Activated CD4-positive, alpha-beta memory T cell treated with anti-CD3 and anti-CD28 coated beads for 36 hours (primary cell): Measurements from ENCODE around the gene UPB1. TPM values are rescaled to one million over a fixed set of nuclear protein-coding genes. Genes with fewer than 3 reads are reported as not detected.
"Not testable (repeated sequence)": the region's sequence is repeated elsewhere in the genome, so short reads cannot be mapped to it uniquely, and the experiment has no call there.

Experiments used
- CTCF ChIA-PET: fragments of 350-600 bp; sonication (Branson Sonifier 250); formaldehyde crosslinking; loops from one replicate; lab custom pipeline; 2021; ENCODE audit warnings: antibody characterized with exemption, inconsistent platforms; lab: Charles Lee
- POLR2A ChIA-PET: fragments of 350-600 bp; sonication (Branson Sonifier 250); formaldehyde crosslinking; loops from one replicate; lab custom pipeline; 2021; ENCODE audit warnings: antibody characterized with exemption; lab: Charles Lee
- DNase-seq: peaks from one replicate; pipeline ENCODE4 v3.0.0-alpha.2; 2020
- H3K27ac Mint-ChIP-seq: one replicate; pipeline ENCODE4 v1.8.0; 2021; ENCODE audit warnings: mixed read lengths
- H3K27me3 Mint-ChIP-seq: one replicate; pipeline ENCODE4 v1.8.0; 2021; ENCODE audit warnings: mixed read lengths
- H3K36me3 Mint-ChIP-seq: one replicate; pipeline ENCODE4 v1.8.0; 2021; ENCODE audit warnings: mixed read lengths
- H3K4me1 Mint-ChIP-seq: one replicate; pipeline ENCODE4 v1.8.0; 2021; ENCODE audit warnings: low read depth, mixed read lengths
- H3K4me3 Mint-ChIP-seq: one replicate; pipeline ENCODE4 v1.8.0; 2021; ENCODE audit warnings: mild to moderate bottlenecking, mixed read lengths
- H3K9me3 Mint-ChIP-seq: one replicate; pipeline ENCODE4 v1.8.0; 2021; ENCODE audit warnings: mixed read lengths
- intact Hi-C: fragments of 100-400 bp; cut with micrococcal nuclease; formaldehyde crosslinking; loops from one replicate; pipeline ENCODE4 v1.15.1; 2023
- total RNA-seq, 2 experiments: library from RNA; stranded (reverse); gene quantifications; one replicate each; pipeline ENCODE4 v1.2.3, GENCODE V29; 2021

The UPB1 gene
- total RNA-seq, 2 experiments from 2014 or later = 0.19 to 0.31 TPM

- DNase-seq = no peak
- no peak overlapping the region for H3K4me3 Mint-ChIP-seq
- ChIA-PET CTCF (interaction anchor here (0.9 to 1.9 kb wide), 4 partner anchors 19 to 49 kb away, joined by 3 to 5 read pairs (median 4); no protein-coding TSS in a partner anchor), POLR2A (interaction anchor here (0.6 kb wide), 1 partner anchor 108 kb away, joined by 3 read pairs; no protein-coding TSS in a partner anchor)
- no peaks in the 10 kb centered on the region for H3K36me3 Mint-ChIP-seq
- no peak overlapping the region for H3K27ac Mint-ChIP-seq
- H3K27me3 Mint-ChIP-seq = no peaks in the 10 kb centered on the region
- intact Hi-C loops = no loop called here
- H3K9me3 Mint-ChIP-seq = no peaks in the 10 kb centered on the region
- H3K4me1 Mint-ChIP-seq = peaks cover 25% of the 10 kb centered on the region
Measured at GRCh38 chr22:24483976-24484545, 11.1 kb upstream of the UPB1 start.

- Mint-ChIP-seq H3K4me3 (no peak overlapping the region), H3K27ac (no peak overlapping the region)
- no peak for DNase-seq
Measured at GRCh38 chr22:24485170-24485569, 10.0 kb upstream of the UPB1 start.

GRCh38 chr22:24485608-24486007 lies 9.5 kb upstream of the UPB1 start:
- no peak overlapping the region for H3K4me3 Mint-ChIP-seq
- H3K27me3 Mint-ChIP-seq = no peaks in the 10 kb centered on the region
- no peak overlapping the region for H3K27ac Mint-ChIP-seq
- no peak for DNase-seq
- CTCF ChIA-PET = interaction anchor here (0.9 to 2.2 kb wide), 6 partner anchors 25 to 162 kb away, joined by 3 to 17 read pairs (median 6); partner anchors contain the start of gene ADORA2A
- H3K36me3 Mint-ChIP-seq = no peaks in the 10 kb centered on the region
- H3K4me1 Mint-ChIP-seq = peaks cover 25% of the 10 kb centered on the region
- POLR2A ChIA-PET = interaction anchor here (0.6 to 1.6 kb wide), 6 partner anchors 25 to 382 kb away, joined by 3 to 21 read pairs (median 4); partner anchors contain the start of genes ADORA2A and GUCD1
- H3K9me3 Mint-ChIP-seq = no peaks in the 10 kb centered on the region
- intact Hi-C loops = loop anchor here (1.0 to 5.0 kb wide), 4 partner anchors 51 to 378 kb away; no protein-coding TSS in a partner anchor

More at GRCh38 chr22:24485170-24485569, 10.0 kb upstream of the UPB1 start:
- Mint-ChIP-seq H3K9me3 (no peaks in the 10 kb centered on the region), H3K27me3 (no peaks in the 10 kb centered on the region), H3K36me3 (no peaks in the 10 kb centered on the region), H3K4me1 (peaks cover 25% of the 10 kb centered on the region)
- ChIA-PET CTCF (interaction anchor here (1.4 kb wide), 1 partner anchor 50 kb away, joined by 4 read pairs; no protein-coding TSS in a partner anchor), POLR2A (no interaction called here)
- intact Hi-C loops = loop anchor here (5.0 kb wide), 1 partner anchor 378 kb away; no protein-coding TSS in a partner anchor

GRCh38 chr22:24486501-24486921 lies 8.6 kb upstream of the UPB1 start:
- H3K4me1 Mint-ChIP-seq = peaks cover 25% of the 10 kb centered on the region
- no peaks in the 10 kb centered on the region for H3K9me3 Mint-ChIP-seq
- peak overlapping the region; percentile 16 for H3K27ac Mint-ChIP-seq
- intact Hi-C loops = loop anchor here (1.0 to 5.0 kb wide), 4 partner anchors 52 to 379 kb away; no protein-coding TSS in a partner anchor
- peak; percentile 65 for DNase-seq
- no peaks in the 10 kb centered on the region for H3K36me3 Mint-ChIP-seq
- no peaks in the 10 kb centered on the region for H3K27me3 Mint-ChIP-seq
- ChIA-PET CTCF (interaction anchor here (0.9 to 2.2 kb wide), 9 partner anchors 26 to 163 kb away, joined by 3 to 17 read pairs (median 4); partner anchors contain the start of gene ADORA2A), POLR2A (interaction anchor here (0.6 to 1.6 kb wide), 9 partner anchors 22 to 383 kb away, joined by 3 to 21 read pairs (median 4); partner anchors contain the start of genes ADORA2A and GUCD1)
- no peak overlapping the region for H3K4me3 Mint-ChIP-seq

GRCh38 chr22:24489011-24489410 lies 6.1 kb upstream of the UPB1 start:
- intact Hi-C loops = loop anchor here (5.0 kb wide), 1 partner anchor 382 kb away; no protein-coding TSS in a partner anchor
- POLR2A ChIA-PET = no interaction called here
- H3K4me1 Mint-ChIP-seq = peaks cover 15% of the 10 kb centered on the region

GRCh38 chr22:24489434-24489833 lies 5.7 kb upstream of the UPB1 start:
- DNase-seq, H3K4me3 Mint-ChIP-seq, H3K36me3 Mint-ChIP-seq, H3K27ac Mint-ChIP-seq, H3K27me3 Mint-ChIP-seq, H3K9me3 Mint-ChIP-seq, CTCF ChIA-PET, POLR2A ChIA-PET: not testable (repeated sequence)
- peaks cover 15% of the 10 kb centered on the region for H3K4me1 Mint-ChIP-seq
- intact Hi-C loops = loop anchor here (5.0 kb wide), 1 partner anchor 382 kb away; no protein-coding TSS in a partner anchor

More at GRCh38 chr22:24489011-24489410, 6.1 kb upstream of the UPB1 start:
- Mint-ChIP-seq H3K27me3 (peaks cover 7% of the 10 kb centered on the region), H3K36me3 (no peaks in the 10 kb centered on the region), H3K9me3 (no peaks in the 10 kb centered on the region), H3K27ac (no peak overlapping the region), H3K4me3 (no peak overlapping the region)
- DNase-seq = no peak
- CTCF ChIA-PET = no interaction called here

- H3K27me3 Mint-ChIP-seq = peaks cover 16% of the 10 kb centered on the region
- no peak for DNase-seq
- ChIA-PET CTCF (no interaction called here), POLR2A (no interaction called here)
- intact Hi-C loops = no loop called here
- no peaks in the 10 kb centered on the region for H3K36me3 Mint-ChIP-seq
- no peaks in the 10 kb centered on the region for H3K9me3 Mint-ChIP-seq
- H3K4me3 Mint-ChIP-seq = no peak overlapping the region
- H3K27ac Mint-ChIP-seq = no peak overlapping the region
- peaks cover under 1% of the 10 kb centered on the region for H3K4me1 Mint-ChIP-seq
Measured at GRCh38 chr22:24492391-24492790, 2.7 kb upstream of the UPB1 start.

GRCh38 chr22:24494167-24494527 lies 985 bp upstream of the UPB1 start:
- POLR2A ChIA-PET = no interaction called here
- intact Hi-C loops = no loop called here
- Mint-ChIP-seq H3K9me3 (no peaks in the 10 kb centered on the region), H3K4me1 (no peaks in the 10 kb centered on the region), H3K36me3 (no peaks in the 10 kb centered on the region), H3K27ac (no peak overlapping the region), H3K4me3 (no peak overlapping the region), H3K27me3 (peaks cover 16% of the 10 kb centered on the region)
- CTCF ChIA-PET = interaction anchor here (0.9 kb wide), 1 partner anchor 304 kb away, joined by 3 read pairs; no protein-coding TSS in a partner anchor
- no peak for DNase-seq

GRCh38 chr22:24495365-24495675 lies 188 bp downstream of the UPB1 start:
- peaks cover 16% of the 10 kb centered on the region for H3K27me3 Mint-ChIP-seq
- no peaks in the 10 kb centered on the region for H3K4me1 Mint-ChIP-seq
- no peaks in the 10 kb centered on the region for H3K36me3 Mint-ChIP-seq
- ChIA-PET POLR2A (no interaction called here), CTCF (interaction anchor here (3.7 kb wide), 1 partner anchor 72 kb away, joined by 12 read pairs; no protein-coding TSS in a partner anchor)
- H3K27ac Mint-ChIP-seq = no peak overlapping the region
- DNase-seq = no peak
- no peaks in the 10 kb centered on the region for H3K9me3 Mint-ChIP-seq
- H3K4me3 Mint-ChIP-seq = no peak overlapping the region
- intact Hi-C loops = no loop called here

- Mint-ChIP-seq H3K27ac (no peak overlapping the region), H3K36me3 (no peaks in the 10 kb centered on the region), H3K9me3 (no peaks in the 10 kb centered on the region), H3K4me1 (no peaks in the 10 kb centered on the region), H3K27me3 (peaks cover 16% of the 10 kb centered on the region), H3K4me3 (no peak overlapping the region)
- ChIA-PET CTCF (interaction anchor here (3.7 kb wide), 1 partner anchor 73 kb away, joined by 12 read pairs; no protein-coding TSS in a partner anchor), POLR2A (no interaction called here)
- DNase-seq = no peak
- intact Hi-C loops = no loop called here
Measured at GRCh38 chr22:24496234-24496633, 1.1 kb downstream of the UPB1 start.

GRCh38 chr22:24496661-24497060 lies 1.5 kb downstream of the UPB1 start:
- Mint-ChIP-seq H3K36me3 (no peaks in the 10 kb centered on the region), H3K4me3 (no peak overlapping the region), H3K27me3 (peaks cover 16% of the 10 kb centered on the region), H3K9me3 (no peaks in the 10 kb centered on the region), H3K27ac (no peak overlapping the region), H3K4me1 (no peaks in the 10 kb centered on the region)
- CTCF ChIA-PET = interaction anchor here (3.7 kb wide), 1 partner anchor 74 kb away, joined by 12 read pairs; no protein-coding TSS in a partner anchor
- intact Hi-C loops = no loop called here
- DNase-seq = no peak
- POLR2A ChIA-PET = interaction anchor here (1.2 kb wide), 1 partner anchor 62 kb away, joined by 3 read pairs; no protein-coding TSS in a partner anchor

- Mint-ChIP-seq H3K27ac (no peak overlapping the region), H3K9me3 (no peaks in the 10 kb centered on the region), H3K36me3 (no peaks in the 10 kb centered on the region), H3K4me3 (no peak overlapping the region), H3K27me3 (peaks cover 11% of the 10 kb centered on the region), H3K4me1 (no peaks in the 10 kb centered on the region)
- ChIA-PET POLR2A (interaction anchor here (1.2 kb wide), 1 partner anchor 63 kb away, joined by 3 read pairs; no protein-coding TSS in a partner anchor), CTCF (interaction anchor here (3.7 kb wide), 1 partner anchor 75 kb away, joined by 12 read pairs; no protein-coding TSS in a partner anchor)
- intact Hi-C loops = no loop called here
- no peak for DNase-seq
Measured at GRCh38 chr22:24497841-24498258, 2.7 kb downstream of the UPB1 start.
